ENCODE measurements around the gene SBF1. TPM values are rescaled to one million over a fixed set of nuclear protein-coding genes. Genes with fewer than 3 reads are reported as not detected.

The SBF1 gene
- total and polyA plus RNA-seq, 2 of the 13 experiments (the other 11 are each of a cell fraction or from before 2014, with no cell fraction given), result 31.7 to 40.9 TPM

GRCh38 chr22:50507421-50507990 lies 32.7 kb upstream of the SBF1 start, which contains the start of gene LMF2 (continued):
- TF ChIP-seq ARID3A (IDR thresholded peaks at IDR 0.05; ENCODE audit: low read depth, low read length) (no peak), ZKSCAN1 (IDR thresholded peaks at IDR 0.05; ENCODE audit: low read length) (no peak), ZNF232 (CRISPR knock-in tag; IDR thresholded peaks at IDR 0.05; ENCODE audit: borderline replicate concordance) (no peak), ZFY (CRISPR knock-in tag; IDR thresholded peaks at IDR 0.05) (peak; percentile 84), NFE2L1 (CRISPR knock-in tag; IDR thresholded peaks at IDR 0.05; ENCODE audit: borderline replicate concordance) (no peak), RFX1 (IDR thresholded peaks at IDR 0.05) (no peak), ZNF550 (CRISPR knock-in tag; IDR thresholded peaks at IDR 0.05; ENCODE audit: borderline replicate concordance) (no peak), CC2D1A (CRISPR knock-in tag; IDR thresholded peaks at IDR 0.05) (no peak), PREB (CRISPR knock-in tag; IDR thresholded peaks at IDR 0.05) (no peak), BRF2 (CRISPR knock-in tag; IDR thresholded peaks at IDR 0.05) (no peak), TFDP2 (CRISPR knock-in tag; IDR thresholded peaks at IDR 0.05) (0 out of 2 replicates have a peak, but pooled peaks have one; percentile 43), ZZZ3 (CRISPR knock-in tag; IDR thresholded peaks at IDR 0.05; ENCODE audit: borderline replicate concordance) (0 out of 2 replicates have a peak, but pooled peaks have one; percentile 24), MATR3 (CRISPR knock-in tag; IDR thresholded peaks at IDR 0.05) (no peak), ZNF839 (CRISPR knock-in tag; IDR thresholded peaks at IDR 0.05; ENCODE audit: borderline replicate concordance) (no peak), AHR (CRISPR knock-in tag; IDR thresholded peaks at IDR 0.05) (no peak), ZNF12 (CRISPR knock-in tag; IDR thresholded peaks at IDR 0.05) (no peak), TBX3 (IDR thresholded peaks at IDR 0.05; ENCODE audit: borderline replicate concordance) (no peak), CREM (IDR thresholded peaks at IDR 0.05) (no peak), CREM (CRISPR knock-in tag; IDR thresholded peaks at IDR 0.05) (no peak), TMF1 (CRISPR knock-in tag; IDR thresholded peaks at IDR 0.05; ENCODE audit: low read depth) (no peak), KLF11 (CRISPR knock-in tag; IDR thresholded peaks at IDR 0.05) (no peak), ZNF790 (CRISPR knock-in tag; IDR thresholded peaks at IDR 0.05; ENCODE audit: borderline replicate concordance) (no peak), HNF4A (CRISPR knock-in tag; IDR thresholded peaks at IDR 0.05) (no peak), KDM3A (CRISPR knock-in tag; IDR thresholded peaks at IDR 0.05; ENCODE audit: low read depth) (no peak), MIER3 (CRISPR knock-in tag; IDR thresholded peaks at IDR 0.05; ENCODE audit: borderline replicate concordance) (no peak)

Data from HepG2 (cell line).